ENCODE results near the gene NOX5. TPM values are rescaled to one million over a fixed set of nuclear protein-coding genes. Genes with fewer than 3 reads are reported as not detected.

The NOX5 gene
- polyA plus RNA-seq, 2 of the 4 experiments (the other 2 are of a cell fraction), result 0.19 to 0.22 TPM

GRCh38 chr15:69002783-69003182, 11.7 kb upstream of the NOX5 start:
- no peak overlapping the region for H3K27ac ChIP-seq
- ChIA-PET CTCF (interaction anchor here (0.6 to 0.7 kb wide), 2 partner anchors 11 to 29 kb away, joined by 3 read pairs; partner anchors contain the start of gene NOX5), POLR2A (no interaction called here)
- DNase-seq (ENCODE audit: low read depth in 1 of 2, low spot score in 1 of 2) (no peak), FAIRE-seq (peak; percentile 65), ATAC-seq (no peak)
- TF ChIP-seq NFE2L2 (conservative IDR thresholded peaks at IDR 0.05; ENCODE audit: low read length), result no peak
- no peak for TF ChIP-seq POLR2A (IDR thresholded peaks at IDR 0.05; ENCODE audit: low read length)
- no peak for TF ChIP-seq CEBPB (IDR thresholded peaks at IDR 0.05)
- TF ChIP-seq RARB (CRISPR knock-in tag; IDR thresholded peaks at IDR 0.05), result no peak
- no peak for TF ChIP-seq ZSCAN20 (CRISPR knock-in tag; IDR thresholded peaks at IDR 0.05)
- no peak for TF ChIP-seq HOXA7 (CRISPR knock-in tag; IDR thresholded peaks at IDR 0.05)
- no peak for TF ChIP-seq EHF (CRISPR knock-in tag; IDR thresholded peaks at IDR 0.05)
- TF ChIP-seq, protein P1, sequence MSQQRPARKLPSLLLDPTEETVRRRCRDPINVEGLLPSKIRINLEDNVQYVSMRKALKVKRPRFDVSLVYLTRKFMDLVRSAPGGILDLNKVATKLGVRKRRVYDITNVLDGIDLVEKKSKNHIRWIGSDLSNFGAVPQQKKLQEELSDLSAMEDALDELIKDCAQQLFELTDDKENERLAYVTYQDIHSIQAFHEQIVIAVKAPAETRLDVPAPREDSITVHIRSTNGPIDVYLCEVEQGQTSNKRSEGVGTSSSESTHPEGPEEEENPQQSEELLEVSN (IDR thresholded peaks at IDR 0.05; ENCODE audit: borderline replicate concordance, low read depth), result no peak
- no peak for TF ChIP-seq KDM5A (IDR thresholded peaks at IDR 0.05)
- no peak for TF ChIP-seq MAFK (IDR thresholded peaks at IDR 0.05; ENCODE audit: partially characterized antibody)
- TF ChIP-seq KDM1A (IDR thresholded peaks at IDR 0.05; ENCODE audit: low read depth), result no peak
- TF ChIP-seq HOXB5 (CRISPR knock-in tag; IDR thresholded peaks at IDR 0.05), result no peak
- H3K4me3 ChIP-seq, result no peak overlapping the region
- H3K9me3 ChIP-seq, result no peaks in the 10 kb centered on the region
- no peaks in the 10 kb centered on the region for H3K4me1 ChIP-seq
- H3K4me2 ChIP-seq, result no peak overlapping the region
- WGBS (ENCODE audit: missing lambda C conversion rate), result 53% methylated on average over 4 of the region's 4 CpGs

DNA sequence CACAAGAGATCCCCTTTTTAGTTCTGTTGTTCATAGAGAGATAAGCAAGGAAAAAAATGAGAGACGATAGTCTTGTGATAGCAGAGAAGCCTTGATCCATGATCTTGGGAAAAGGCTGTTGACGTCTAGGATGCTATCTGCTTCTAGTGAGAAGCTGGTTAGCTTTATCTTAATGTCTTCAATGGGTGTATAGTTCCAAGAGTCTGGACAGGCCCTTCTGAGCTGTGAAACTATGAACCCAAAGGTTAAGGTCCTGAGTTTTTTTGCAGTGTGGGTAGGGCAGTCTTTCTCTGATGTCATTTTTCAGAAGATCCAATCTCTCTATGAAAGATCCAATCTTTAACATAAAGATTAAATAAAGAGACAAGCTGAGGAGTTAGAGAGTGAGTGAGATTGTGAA, 10.5 kb upstream of the NOX5 start:
- no peak for DNase-seq (ENCODE audit: low read depth in 1 of 2, low spot score in 1 of 2)
- Histone ChIP-seq H3K4me3 (no peak overlapping the region), H3K9me3 (no peaks in the 10 kb centered on the region), H3K4me2 (no peak overlapping the region), H3K27ac (no peak overlapping the region), H3K4me1 (no peaks in the 10 kb centered on the region)
- ChIA-PET POLR2A (no interaction called here), CTCF (interaction anchor here (1.7 kb wide), 1 partner anchor 27 kb away, joined by 7 read pairs; no protein-coding TSS in a partner anchor)
- 75% methylated on average over 2 of the region's 2 CpGs for WGBS (ENCODE audit: missing lambda C conversion rate)
- no peak for FAIRE-seq
- no peak for TF ChIP-seq ZSCAN20 (CRISPR knock-in tag; IDR thresholded peaks at IDR 0.05)
- TF ChIP-seq FOXS1 (CRISPR knock-in tag; IDR thresholded peaks at IDR 0.05), result no peak
- no peak for TF ChIP-seq CEBPB (IDR thresholded peaks at IDR 0.05)
- TF ChIP-seq CBX8 (IDR thresholded peaks at IDR 0.05), result no peak
- no peak for TF ChIP-seq PHF8 (IDR thresholded peaks at IDR 0.05; ENCODE audit: borderline replicate concordance, low read depth)
- TF ChIP-seq ESRRA (IDR thresholded peaks at IDR 0.05; ENCODE audit: borderline replicate concordance, low read length), result no peak
- TF ChIP-seq JUN (IDR thresholded peaks at IDR 0.05), result no peak
- no peak for ATAC-seq

GRCh38 chr15:69008056-69008455, 6.4 kb upstream of the NOX5 start:
- Histone ChIP-seq H3K4me2 (no peak overlapping the region), H3K9me3 (no peaks in the 10 kb centered on the region), H3K4me3 (no peak overlapping the region), H3K4me1 (peaks cover 7% of the 10 kb centered on the region; the same call in 2 of the 3 replicates), H3K27ac (no peak overlapping the region)
- TF ChIP-seq CEBPB (IDR thresholded peaks at IDR 0.05) (no peak), FOSL2 (IDR thresholded peaks at IDR 0.05) (no peak), FOSL2 (CRISPR knock-in tag; IDR thresholded peaks at IDR 0.05) (no peak), BHLHE40 (IDR thresholded peaks at IDR 0.05; ENCODE audit: low read depth, low read length) (no peak), ESRRA (IDR thresholded peaks at IDR 0.05; ENCODE audit: borderline replicate concordance, low read length) (no peak)
- ATAC-seq (no peak), DNase-seq (ENCODE audit: low read depth in 1 of 2, low spot score in 1 of 2) (no peak), FAIRE-seq (no peak)
- ChIA-PET CTCF (interaction anchor here (0.6 to 14.4 kb wide), 6 partner anchors 10 to 83 kb away, joined by 3 to 125 read pairs (median 4); no protein-coding TSS in a partner anchor), POLR2A (no interaction called here)

GRCh38 chr15:69009341-69009740, 5.2 kb upstream of the NOX5 start:
- ChIA-PET CTCF (interaction anchor here (0.6 to 14.4 kb wide), 4 partner anchors 19 to 1525 kb away, joined by 3 to 125 read pairs (median 4); no protein-coding TSS in a partner anchor), POLR2A (interaction anchor here (1.3 kb wide), 1 partner anchor 22 kb away, joined by 3 read pairs; no protein-coding TSS in a partner anchor)
- Histone ChIP-seq H3K9me3 (no peaks in the 10 kb centered on the region), H3K27ac (no peak overlapping the region), H3K4me1 (peaks cover 7% of the 10 kb centered on the region; the same call in 2 of the 3 replicates), H3K4me3 (no peak overlapping the region), H3K4me2 (no peak overlapping the region)
- TF ChIP-seq CBX8 (IDR thresholded peaks at IDR 0.05) (no peak), EP300 (IDR thresholded peaks at IDR 0.05) (no peak), HDAC2 (IDR thresholded peaks at IDR 0.05) (no peak), PHF8 (IDR thresholded peaks at IDR 0.05; ENCODE audit: borderline replicate concordance, low read depth) (no peak), KDM5A (IDR thresholded peaks at IDR 0.05) (no peak), HOXA7 (CRISPR knock-in tag; IDR thresholded peaks at IDR 0.05) (no peak), FOSB (CRISPR knock-in tag; IDR thresholded peaks at IDR 0.05) (no peak), KDM1A (IDR thresholded peaks at IDR 0.05; ENCODE audit: low read depth) (no peak)
- TF ChIP-seq, protein P2, sequence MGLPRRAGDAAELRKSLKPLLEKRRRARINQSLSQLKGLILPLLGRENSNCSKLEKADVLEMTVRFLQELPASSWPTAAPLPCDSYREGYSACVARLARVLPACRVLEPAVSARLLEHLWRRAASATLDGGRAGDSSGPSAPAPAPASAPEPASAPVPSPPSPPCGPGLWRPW (IDR thresholded peaks at IDR 0.05), result no peak
- ATAC-seq (no peak), FAIRE-seq (no peak), DNase-seq (ENCODE audit: low read depth in 1 of 2, low spot score in 1 of 2) (no peak)
- WGBS (ENCODE audit: missing lambda C conversion rate), result 85% methylated on average over 5 of the region's 5 CpGs

Measured in A549 (cell line).